ENCODE data around the gene SLC25A44.

GRCh38 chr1:156194300-156194652 is 372 bp downstream of the SLC25A44 start:
- TF ChIP-seq EZH2 (optimal IDR thresholded peaks at IDR 0.05; ENCODE audit: low read depth, low read length): no peak
- TF ChIP-seq CTCF (IDR thresholded peaks at IDR 0.05; ENCODE audit: low read length): no peak
- TF ChIP-seq EZH2phosphoT487 (IDR thresholded peaks at IDR 0.05; ENCODE audit: low read length): no peak
